Measurements from ENCODE around the gene NABP1.

GRCh38 chr2:191721331-191721730 is 43.4 kb downstream of the NABP1 start:
- TF ChIP-seq POLR2AphosphoS5 (IDR thresholded peaks at IDR 0.05; ENCODE audit: low read depth, low read length) (no peak), POLR2A (IDR thresholded peaks at IDR 0.05; ENCODE audit: low read depth, low read length) (no peak), TAF1 (IDR thresholded peaks at IDR 0.05; ENCODE audit: borderline replicate concordance, low read depth, low read length) (no peak)
